Amygdala (tissue), 56 donors: ENCODE data around the gene NNAT.
"Not testable (repeated sequence)": the region's sequence is repeated elsewhere in the genome, so short reads cannot be mapped to it uniquely, and the experiment has no call there.

Experiments used
- DNase-seq, 56 donors: peaks; one replicate each; lab custom pipeline; 2025; lab: John Stamatoyannopoulos, UW

The NNAT gene, protein sequence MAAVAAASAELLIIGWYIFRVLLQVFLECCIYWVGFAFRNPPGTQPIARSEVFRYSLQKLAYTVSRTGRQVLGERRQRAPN

DNA sequence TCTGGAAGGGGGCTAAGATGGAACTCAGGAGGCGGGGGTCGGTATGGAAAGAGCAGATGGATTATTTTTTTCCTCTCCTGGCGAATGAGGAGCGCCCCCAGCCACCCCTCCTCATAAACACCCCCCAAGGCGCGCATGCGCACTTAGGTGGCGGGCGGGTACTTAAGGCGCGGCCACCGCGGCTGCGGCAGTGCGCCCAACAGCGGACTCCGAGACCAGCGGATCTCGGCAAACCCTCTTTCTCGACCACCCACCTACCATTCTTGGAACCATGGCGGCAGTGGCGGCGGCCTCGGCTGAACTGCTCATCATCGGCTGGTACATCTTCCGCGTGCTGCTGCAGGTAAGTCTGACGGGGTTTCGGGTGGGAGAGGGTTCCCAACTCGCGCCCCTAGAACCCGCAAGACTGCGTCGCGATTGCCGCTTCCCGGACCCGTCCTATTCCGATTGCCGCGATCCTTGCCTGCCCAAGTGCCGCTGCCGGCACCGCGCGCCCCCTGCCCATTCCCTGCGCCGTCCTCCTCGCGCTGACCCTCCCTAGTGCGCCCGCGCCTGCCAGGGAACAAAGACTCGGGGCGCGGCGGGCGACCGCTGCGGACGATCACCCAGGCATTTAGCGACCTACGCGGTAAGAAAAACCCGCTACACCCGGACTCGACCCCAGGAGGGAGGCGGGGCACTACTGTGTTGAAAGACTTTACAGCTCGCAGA, at the start of gene NNAT:
TSS of gene NNAT (plus strand) at position 190 of the 711 bp plus-strand sequence. CDS start at position 272, 82 bp downstream.
- peak in 18 of 56 donors; percentile 6 to 53 (median 26) for DNase-seq

DNA sequence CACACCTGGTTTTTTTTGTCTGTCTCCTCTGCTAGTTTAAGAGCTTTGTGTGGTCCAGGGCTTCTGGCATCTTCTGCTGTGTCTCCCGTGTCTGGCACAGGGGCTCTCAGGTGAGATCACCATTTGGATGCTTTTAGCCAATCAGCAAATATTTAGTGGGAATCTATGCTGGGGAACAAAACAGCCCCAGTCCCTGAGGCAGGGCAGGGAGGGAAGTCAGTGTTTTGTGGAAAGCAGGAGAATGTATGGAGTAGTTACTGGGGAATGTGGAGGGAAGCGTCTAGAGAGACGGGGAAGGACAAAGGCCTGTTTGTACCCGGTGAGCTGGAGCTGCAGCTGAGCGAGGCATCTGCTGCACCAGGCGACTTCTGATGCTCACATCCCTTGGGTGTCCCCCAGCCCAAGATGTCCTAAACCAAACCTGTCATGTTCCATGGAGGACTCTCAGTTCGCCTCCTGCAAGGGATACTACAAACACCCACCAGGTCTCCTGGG, 49.3 kb upstream of the NNAT start:
- DNase-seq, result peak in 2 of 56 donors; percentile 4 to 5

DNA sequence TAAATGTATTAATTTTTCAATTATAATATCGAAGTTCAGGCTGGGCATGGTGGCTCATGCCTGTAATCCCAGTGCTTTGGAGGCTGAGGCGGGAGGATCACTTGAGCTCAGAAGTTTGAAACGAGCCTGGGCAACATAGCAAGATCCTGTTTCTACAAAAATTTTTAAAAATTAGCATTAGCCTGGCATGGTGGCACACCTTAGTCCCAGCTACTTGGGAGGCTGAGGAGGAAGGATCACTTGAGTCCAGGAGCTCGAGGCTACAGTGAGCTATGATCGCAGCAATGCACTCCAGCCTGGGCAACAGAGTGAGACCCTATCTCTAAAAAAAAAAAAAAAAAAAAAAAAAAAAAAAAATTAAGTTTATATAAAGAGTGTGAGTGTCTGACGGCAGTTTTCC, 48.6 kb upstream of the NNAT start:
- DNase-seq, result not testable (repeated sequence)

DNA sequence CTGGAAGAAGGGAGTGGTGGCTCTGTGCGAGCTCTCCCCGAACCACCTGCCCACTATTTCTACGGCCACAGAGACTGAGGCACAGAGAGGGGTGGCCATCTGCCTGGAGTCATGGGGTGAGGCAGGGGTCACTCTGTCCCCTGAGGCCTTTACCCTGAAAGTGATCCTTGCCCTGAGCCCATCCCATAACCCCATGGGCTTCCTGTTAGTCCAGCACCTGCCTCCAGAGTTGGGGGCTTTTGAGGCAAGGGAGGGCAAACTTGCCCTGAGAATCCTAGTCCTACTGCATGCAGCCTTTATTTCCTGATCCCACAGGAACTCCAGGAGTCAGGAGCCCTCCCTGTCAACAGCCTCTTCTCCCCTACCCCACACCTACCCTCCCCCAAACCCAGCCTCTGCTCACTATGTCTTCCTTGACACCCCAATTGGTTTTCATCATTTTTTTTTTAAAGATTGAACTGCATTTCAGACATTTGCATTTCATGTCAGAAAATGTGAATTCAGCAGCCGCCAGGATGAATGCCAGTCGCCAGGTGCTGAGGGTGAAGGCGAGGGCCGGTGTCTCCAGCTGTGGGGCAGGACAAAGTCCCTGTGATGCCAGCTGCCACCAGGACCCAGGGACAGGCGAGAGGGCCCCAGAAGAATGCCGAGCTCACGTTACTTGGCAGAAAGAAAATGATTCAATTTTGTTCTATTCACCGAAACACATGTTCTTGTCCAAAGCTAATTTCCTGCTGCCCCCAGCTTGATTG, 47.6 kb upstream of the NNAT start:
- DNase-seq, result no peak

DNA sequence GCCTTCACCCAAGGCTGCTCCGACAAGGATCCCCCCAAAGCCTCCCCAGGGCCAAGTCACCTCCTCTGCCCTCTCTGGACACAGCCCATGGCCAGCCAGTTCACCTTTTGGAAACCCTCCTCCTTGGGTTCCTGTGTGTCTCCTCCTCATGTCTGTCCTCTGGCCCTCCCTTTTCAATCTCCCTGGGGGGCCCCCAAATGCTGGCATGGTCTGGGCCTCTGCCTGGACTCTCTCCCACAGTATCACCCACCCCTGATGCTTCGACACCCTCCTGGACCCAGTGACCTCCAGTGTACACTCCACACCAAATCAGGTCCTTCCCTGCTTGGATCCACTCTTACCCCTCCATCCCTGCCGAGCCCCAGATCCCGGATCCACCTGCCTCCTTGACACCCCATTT, 46.7 kb upstream of the NNAT start:
- DNase-seq, result no peak

DNA sequence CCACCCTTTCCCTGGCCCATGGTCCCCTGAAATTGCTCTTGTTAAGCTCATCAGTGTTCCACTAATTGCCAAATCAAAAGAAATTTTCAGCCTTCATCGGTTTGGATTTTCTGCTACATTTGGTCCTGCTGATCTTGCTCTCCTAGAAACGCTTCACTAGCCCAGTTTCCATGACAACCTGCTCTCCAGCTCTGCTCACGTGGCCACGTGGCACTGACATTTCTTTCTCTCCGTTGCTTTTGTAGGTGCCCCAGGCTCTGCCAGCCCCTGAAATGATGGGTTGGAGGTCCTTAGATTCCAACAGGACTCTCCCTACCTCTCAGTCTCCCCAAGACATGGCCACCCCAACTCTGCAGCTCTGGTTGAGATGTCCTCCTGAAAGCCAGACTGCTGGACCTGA, 45.8 kb upstream of the NNAT start:
- DNase-seq, result peak in 22 of 56 donors; percentile 7 to 60 (median 20)

DNA sequence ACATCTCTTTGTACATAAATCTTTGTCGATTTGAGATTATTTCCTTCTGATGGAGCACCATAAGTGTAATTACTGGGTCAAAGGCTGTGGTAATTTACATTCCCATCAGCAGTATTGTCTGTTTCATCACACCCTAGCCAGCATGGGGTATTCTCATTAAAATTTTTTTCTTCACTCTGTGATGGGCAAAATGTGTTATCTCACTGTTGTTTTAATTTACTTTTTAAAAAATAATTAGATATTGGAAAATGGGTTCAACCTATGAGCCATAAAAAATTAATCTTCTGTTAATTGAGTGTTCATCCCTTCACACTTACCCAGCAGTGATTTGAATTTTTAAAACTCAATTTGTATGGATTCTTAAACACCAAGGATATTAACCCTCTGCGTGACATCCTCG, 44.0 kb upstream of the NNAT start:
- DNase-seq, result no peak

DNA sequence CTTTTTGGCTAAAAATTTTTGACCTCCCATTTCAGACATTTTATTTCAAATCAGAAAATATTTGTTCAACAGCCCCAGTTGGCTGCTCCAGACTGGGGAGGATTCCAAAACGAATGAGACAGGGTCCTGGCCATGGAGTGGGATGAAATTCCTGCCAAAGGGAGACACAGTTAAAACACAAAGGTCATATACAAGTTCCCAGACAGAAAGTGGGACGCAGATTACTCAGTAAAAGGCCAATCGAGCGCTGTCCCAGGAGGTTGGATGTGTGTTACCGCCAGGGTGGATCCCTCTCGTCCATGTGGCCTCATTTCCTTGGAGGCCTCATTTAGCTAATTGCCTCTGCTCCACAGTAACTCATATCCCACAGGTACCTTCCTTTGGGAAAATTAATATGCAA, 41.8 kb upstream of the NNAT start:
- no peak for DNase-seq

DNA sequence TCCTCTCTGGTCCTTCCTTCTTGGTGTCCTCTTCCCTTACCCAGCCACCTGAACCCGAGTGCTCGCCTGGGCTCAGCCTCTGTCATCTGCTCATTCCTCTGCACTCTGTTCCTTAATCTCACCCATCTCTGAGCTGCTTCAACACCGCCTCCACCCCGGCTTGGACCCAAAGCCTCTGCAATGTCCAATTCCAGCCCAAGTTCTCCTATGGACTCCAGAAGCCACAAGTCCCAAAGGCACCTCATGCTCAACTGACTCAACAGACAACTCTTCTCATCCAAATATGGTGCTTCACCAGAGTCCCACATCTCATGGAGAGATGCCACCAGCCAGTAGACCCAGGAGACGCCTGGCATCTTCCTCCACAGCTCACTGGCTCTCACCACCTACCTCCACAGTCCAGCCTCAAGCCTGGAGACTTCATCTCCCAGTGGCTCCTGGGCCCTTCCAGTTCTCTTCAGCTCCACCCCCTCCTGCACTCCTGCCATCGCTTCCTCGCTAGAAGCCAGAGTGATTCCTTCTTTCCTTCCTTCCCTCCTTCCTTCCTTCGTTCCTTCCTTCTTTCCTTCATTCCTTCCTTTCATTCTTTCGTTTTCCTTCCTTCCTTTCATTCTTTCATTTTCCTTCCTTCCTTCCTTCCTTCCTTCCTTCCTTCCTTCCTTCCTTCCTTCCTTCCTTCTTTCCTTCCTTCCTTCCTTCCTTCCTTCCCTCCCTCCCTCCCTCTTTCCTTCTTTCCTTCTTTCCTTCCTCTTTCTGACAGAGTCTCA, 40.9 kb upstream of the NNAT start:
- no peak for DNase-seq

DNA sequence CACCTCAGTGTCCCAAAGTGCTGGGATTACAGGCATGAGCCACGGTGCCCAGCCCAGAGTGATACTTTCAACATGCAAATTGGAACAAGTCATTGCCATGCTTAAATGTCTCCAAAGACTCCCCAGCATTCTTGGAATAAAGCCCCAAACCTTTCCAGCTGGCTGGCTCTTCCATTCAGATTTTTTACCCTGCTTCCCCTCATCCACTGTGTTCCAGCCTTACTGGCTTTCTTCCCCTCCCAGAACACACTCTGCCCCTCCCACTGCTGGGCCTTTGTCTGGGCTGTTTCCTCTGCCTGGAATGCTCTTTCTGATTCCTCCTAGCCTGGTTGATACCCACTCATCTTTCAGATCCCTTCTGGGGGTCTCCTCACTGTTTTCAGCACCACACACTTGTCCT, 40.1 kb upstream of the NNAT start:
- DNase-seq, result peak in 5 of 56 donors; percentile 15 to 32 (median 20)

DNA sequence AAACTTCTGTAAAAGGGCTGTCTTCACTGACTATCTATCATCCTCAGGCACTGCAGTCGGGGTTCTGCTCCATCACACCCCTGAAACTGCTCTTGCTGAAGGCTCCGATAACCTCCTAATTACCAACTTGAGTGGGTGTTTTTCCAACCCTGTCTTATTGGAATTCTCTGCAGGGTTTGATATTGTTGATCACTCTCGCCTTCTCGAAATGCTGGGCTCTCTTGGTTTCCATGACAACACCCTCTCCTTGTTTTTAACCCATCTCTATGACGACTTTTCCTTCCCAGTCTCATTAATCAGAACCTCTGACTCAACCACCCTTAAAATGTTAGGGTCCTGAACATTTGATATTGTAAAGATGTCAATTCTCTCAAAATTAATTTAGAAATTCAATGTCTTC, 39.4 kb upstream of the NNAT start:
- no peak for DNase-seq

DNA sequence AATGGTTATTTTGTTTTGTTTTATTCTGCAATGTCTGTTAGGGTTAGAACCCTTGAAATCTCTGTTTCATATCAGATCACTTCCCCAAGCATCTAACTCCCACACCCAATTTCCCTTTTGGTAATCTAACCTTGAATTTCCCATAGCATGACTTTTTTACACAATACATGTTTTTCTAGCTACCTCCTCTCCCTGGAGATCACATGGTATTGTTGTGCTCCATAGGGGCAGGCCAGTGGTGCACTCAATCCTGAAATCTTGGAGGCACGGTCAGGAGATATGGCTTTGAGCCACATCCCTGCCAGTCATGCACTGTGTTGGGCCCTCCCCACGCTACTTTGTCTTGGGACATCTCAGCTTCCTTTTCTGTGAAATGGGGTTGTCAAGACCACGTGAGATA, 36.7 kb upstream of the NNAT start:
- DNase-seq, result no peak

DNA sequence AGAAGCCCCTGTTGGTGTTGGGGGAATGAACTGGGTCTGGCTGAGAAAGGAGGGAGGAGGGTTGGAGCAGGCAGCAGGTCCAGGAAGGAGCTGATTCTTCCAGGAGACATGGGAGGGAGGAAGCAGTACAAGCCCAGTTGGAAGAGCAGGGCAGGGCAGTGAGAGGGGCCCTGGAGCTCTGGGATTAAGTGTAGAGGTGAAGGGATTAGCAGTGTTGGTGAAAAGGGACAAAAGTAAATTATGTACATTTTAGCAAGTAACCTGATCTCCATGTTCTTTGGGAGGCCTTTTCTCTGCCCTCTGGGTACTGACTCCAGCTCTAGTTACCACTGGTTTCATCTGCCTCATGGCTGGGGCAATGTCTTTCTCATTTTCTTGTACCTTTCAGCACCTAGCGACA, 34.8 kb upstream of the NNAT start:
- not testable (repeated sequence) for DNase-seq

DNA sequence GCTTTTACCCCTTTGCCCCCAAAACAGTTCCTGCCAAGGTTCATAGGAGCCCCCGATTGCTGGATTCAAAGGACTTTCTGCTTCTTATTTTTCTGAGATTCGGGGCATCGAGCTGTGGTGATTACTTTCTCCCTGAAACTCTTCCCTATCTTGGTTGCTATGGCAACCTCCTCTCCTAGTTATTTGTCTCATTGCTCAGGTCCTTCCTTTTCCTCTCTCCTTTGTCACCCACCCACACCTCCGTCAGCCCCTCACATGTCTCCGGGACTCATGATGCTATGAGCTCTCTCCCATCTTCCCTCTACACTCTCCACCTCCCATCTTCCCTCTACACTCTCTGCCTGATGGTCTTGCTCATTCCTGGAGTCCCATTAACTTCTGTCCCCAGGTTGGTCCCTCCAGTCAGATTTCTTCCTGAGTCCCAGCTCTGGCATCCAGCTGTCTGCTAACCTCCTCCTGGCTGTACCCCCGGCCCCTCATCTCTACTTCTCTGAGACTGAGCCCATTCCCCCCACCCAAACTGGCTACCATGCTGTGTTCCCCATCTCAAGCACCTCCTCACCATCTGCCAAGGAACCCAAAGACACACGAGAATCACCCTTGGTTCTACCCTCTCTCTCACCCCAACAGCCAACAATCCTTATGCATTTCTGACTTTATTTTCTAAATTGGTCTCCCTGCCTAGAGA, 30.2 kb upstream of the NNAT start:
- DNase-seq, result peak in 11 of 56 donors; percentile 5 to 41 (median 24)

DNA sequence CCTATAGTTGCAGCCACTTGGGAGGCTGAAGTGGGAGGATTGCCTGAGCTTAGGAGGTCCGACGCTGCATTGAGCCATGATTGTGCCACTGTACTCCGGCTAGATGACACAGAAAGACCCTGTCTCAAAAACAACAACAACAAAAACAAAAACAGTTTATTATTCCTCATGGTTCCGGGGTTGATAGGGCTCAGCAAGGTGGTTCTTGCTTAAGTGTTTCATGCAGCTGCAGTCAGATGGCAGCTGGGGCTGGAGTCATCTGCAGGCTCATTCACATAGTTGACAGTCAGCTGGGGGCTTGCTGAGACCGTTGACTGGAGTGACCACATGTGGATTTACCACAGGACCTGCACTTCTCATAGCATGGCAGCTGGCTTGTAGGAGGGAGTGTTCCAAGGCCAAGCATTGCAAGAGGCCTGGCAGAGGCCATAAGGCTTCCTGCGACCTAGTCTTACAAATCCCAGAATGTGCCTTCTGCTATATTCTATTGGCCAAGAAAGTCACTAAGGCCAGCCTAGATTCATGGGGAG, 28.9 kb upstream of the NNAT start:
- no peak for DNase-seq

DNA sequence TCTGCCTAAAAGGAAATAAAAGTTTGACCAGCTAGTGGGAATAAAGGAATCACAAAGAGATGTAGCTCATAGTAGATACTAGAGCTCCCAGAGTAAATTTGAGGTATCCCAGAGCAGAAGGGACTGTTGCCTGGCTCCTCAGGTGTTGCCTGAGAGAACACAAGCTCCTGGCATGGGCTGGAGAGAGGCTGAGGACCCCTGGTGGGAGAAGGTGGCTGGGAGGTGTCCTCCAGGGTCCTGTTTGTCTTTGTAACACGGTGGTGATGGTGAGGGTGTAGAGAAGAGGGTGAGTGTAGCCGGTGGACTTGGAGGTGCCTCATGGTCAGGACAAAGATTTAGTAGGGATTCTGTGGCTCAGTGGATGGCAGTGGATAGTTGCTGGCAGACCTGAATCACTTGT, 28.1 kb upstream of the NNAT start:
- no peak for DNase-seq

DNA sequence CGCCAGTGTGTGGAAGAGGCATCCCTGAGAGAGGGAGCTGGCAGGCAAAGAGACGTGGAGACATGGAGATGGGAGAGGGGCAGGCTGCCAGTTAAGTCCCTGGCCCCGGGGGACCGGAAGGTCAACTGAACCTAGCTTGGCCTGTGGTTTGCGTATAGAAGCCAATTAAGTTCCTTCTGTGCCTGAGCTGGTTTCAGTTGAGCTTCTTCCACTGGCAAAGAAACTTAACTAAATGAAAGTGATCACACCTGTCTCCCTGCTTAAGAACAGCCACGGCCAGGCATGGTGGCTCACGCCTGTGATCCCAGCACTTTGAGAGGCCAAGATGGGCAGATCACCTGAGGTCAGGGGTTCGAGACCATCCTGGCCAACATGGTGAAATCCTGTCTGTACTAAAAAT, 26.7 kb upstream of the NNAT start:
- DNase-seq, result no peak

DNA sequence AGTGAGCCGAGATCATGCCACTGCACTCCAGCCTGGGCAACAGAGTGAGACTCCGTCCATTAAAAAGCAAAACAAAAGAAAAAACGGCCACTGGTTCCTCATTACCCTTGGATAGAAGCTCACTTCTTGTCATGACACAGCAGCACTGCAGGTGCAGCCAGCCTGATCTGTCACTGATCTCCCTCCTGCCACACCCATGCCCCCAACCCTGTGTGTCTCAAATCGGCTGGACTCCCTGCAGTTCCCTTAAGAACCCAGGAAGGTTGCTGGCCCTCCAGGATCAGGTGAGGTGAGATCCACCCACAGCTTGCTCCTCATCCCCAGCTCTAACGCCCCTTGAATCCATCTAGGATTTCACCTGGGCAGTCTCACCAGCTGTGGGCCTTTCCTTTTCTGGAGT, 26.3 kb upstream of the NNAT start:
- DNase-seq, result no peak

DNA sequence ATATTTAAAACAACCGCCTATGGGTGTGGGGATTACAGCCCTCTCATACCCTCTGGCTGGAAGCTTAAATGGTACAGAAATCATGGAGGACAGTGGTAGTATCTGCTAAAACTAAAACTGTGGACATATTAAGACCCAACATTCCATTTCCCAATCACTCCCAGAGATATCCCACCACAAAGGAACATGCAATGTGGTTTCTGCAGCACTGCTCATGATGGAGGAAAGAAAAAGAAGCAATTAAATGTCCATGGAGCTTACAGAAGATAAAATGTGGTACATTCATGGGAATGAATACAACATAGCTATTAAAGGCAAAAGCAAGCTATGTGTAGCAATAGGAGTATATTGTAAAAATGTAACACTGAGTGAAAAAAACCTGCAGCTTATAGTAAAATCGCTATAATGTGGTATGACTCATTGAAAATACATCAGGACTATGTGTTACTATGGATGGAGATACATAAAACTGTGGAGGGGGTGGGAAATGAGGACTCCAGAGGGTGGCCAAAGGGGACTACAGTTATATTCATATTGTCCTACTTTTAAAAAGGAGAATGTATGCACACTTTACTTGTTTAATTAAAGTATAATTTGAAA, 22.9 kb upstream of the NNAT start:
- no peak for DNase-seq

DNA sequence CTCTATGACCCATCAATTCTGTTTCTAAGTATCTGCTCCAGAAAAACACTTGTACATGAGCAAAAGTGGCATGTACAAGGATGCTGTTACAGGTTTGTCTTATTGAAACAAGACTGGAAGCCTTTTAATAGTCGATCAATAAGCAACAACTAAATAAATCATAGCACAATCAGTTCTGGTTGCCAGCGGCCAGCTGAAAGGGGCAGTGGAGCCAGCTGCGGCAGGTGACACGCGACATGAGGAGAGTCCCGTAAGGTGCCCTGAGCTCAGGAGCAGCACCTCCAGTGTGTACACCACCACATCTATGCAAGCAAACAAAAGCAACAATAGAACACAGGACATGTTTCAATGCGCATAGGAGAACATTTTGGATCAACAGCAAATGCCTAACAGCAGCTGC, 20.7 kb upstream of the NNAT start:
- no peak for DNase-seq
